ENCODE data around the gene PEX7. TPM values are rescaled to one million over a fixed set of nuclear protein-coding genes. Genes with fewer than 3 reads are reported as not detected.

The PEX7 gene
- total and polyA plus RNA-seq, 2 experiments from 2014 or later: 11.8 to 13.5 TPM

DNA sequence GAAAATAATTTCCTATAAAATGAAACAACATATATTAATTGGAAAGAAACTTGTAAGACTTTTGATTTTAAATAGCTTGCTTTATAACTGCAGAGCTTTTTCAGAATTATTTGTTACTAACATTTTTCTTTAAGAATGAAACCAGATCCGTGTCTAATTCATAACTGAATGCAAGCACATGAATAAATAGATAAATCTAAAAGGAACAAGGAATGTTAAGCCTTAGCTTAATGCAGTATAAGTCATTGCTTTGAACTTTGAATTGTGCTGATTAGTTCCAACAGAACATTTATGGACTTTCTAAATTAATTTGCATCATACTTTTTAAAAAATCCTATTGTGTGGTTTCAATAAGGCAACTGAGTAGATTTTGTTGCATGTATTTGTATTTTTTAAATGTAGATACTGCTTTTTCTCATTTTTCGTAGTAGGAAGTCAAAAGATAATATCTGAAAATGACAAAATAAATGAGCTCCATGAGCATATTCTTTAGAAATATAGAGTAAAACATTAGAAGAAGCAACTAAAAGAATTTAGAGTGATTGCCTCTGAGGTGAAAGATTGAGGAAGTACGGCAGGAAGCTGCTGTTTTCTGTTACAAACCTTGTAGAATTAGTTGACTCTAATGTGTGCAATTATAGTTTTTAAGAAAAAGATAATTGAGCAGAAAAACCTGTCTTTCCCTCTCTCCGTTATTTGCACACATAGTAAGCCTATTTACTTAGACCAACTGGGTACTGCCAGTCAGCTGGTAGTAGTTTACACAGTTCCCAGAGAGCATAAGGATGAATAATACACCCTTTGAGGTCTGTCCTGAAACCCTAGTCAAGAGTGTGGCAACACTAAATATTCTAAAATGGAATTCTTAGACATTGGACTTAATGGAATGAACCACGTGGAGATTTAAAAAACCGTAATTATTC lies 67.1 kb downstream of the PEX7 start:
- no peak overlapping the region for H3K4me3 Mint-ChIP-seq
- H3K27me3 Mint-ChIP-seq (ENCODE audit: insufficient read depth, low read depth, poor library complexity): no peaks in the 10 kb centered on the region
- H2AFZ ChIP-seq: no peak overlapping the region
- H3K79me2 ChIP-seq (replicated peaks; ENCODE audit: insufficient read depth): no peaks in the 10 kb centered on the region
- no peak overlapping the region for H3K27ac Mint-ChIP-seq
- no peaks in the 10 kb centered on the region for H4K20me1 ChIP-seq (replicated peaks; ENCODE audit: insufficient read depth)
- no peak overlapping the region for H3K4me2 ChIP-seq
- no peaks in the 10 kb centered on the region for H3K4me1 ChIP-seq (ENCODE audit: insufficient read depth)
- no peak for ATAC-seq
- peaks cover 4% of the 10 kb centered on the region; the same call in 1 of the 3 replicates for H3K4me1 Mint-ChIP-seq
- no peaks in the 10 kb centered on the region for H3K36me3 Mint-ChIP-seq (ENCODE audit: low read depth)
- H3K27ac ChIP-seq (ENCODE audit: low read depth): no peak overlapping the region
- no peak for TF ChIP-seq ZNF114 (CRISPR knock-in tag; IDR thresholded peaks at IDR 0.05)
- no peak for TF ChIP-seq NANOG (IDR thresholded peaks at IDR 0.05; ENCODE audit: borderline replicate concordance)
- TF ChIP-seq EZH2 (IDR thresholded peaks at IDR 0.05; ENCODE audit: low read depth, unreplicated experiment): no peak
- no peak for TF ChIP-seq POLR2AphosphoS5 (IDR thresholded peaks at IDR 0.05; ENCODE audit: low read depth)
- TF ChIP-seq JUNB (IDR thresholded peaks at IDR 0.05; ENCODE audit: unreplicated experiment): no peak
- TF ChIP-seq, protein P1, sequence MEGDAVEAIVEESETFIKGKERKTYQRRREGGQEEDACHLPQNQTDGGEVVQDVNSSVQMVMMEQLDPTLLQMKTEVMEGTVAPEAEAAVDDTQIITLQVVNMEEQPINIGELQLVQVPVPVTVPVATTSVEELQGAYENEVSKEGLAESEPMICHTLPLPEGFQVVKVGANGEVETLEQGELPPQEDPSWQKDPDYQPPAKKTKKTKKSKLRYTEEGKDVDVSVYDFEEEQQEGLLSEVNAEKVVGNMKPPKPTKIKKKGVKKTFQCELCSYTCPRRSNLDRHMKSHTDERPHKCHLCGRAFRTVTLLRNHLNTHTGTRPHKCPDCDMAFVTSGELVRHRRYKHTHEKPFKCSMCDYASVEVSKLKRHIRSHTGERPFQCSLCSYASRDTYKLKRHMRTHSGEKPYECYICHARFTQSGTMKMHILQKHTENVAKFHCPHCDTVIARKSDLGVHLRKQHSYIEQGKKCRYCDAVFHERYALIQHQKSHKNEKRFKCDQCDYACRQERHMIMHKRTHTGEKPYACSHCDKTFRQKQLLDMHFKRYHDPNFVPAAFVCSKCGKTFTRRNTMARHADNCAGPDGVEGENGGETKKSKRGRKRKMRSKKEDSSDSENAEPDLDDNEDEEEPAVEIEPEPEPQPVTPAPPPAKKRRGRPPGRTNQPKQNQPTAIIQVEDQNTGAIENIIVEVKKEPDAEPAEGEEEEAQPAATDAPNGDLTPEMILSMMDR (conservative IDR thresholded peaks at IDR 0.05; ENCODE audit: low read depth in 2 of 2): no peak
- TF ChIP-seq ZNF331 (CRISPR knock-in tag; IDR thresholded peaks at IDR 0.05; ENCODE audit: low read depth): no peak
- TF ChIP-seq, protein P2, sequence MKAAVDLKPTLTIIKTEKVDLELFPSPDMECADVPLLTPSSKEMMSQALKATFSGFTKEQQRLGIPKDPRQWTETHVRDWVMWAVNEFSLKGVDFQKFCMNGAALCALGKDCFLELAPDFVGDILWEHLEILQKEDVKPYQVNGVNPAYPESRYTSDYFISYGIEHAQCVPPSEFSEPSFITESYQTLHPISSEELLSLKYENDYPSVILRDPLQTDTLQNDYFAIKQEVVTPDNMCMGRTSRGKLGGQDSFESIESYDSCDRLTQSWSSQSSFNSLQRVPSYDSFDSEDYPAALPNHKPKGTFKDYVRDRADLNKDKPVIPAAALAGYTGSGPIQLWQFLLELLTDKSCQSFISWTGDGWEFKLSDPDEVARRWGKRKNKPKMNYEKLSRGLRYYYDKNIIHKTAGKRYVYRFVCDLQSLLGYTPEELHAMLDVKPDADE (IDR thresholded peaks at IDR 0.05): no peak
- TF ChIP-seq, protein P3, sequence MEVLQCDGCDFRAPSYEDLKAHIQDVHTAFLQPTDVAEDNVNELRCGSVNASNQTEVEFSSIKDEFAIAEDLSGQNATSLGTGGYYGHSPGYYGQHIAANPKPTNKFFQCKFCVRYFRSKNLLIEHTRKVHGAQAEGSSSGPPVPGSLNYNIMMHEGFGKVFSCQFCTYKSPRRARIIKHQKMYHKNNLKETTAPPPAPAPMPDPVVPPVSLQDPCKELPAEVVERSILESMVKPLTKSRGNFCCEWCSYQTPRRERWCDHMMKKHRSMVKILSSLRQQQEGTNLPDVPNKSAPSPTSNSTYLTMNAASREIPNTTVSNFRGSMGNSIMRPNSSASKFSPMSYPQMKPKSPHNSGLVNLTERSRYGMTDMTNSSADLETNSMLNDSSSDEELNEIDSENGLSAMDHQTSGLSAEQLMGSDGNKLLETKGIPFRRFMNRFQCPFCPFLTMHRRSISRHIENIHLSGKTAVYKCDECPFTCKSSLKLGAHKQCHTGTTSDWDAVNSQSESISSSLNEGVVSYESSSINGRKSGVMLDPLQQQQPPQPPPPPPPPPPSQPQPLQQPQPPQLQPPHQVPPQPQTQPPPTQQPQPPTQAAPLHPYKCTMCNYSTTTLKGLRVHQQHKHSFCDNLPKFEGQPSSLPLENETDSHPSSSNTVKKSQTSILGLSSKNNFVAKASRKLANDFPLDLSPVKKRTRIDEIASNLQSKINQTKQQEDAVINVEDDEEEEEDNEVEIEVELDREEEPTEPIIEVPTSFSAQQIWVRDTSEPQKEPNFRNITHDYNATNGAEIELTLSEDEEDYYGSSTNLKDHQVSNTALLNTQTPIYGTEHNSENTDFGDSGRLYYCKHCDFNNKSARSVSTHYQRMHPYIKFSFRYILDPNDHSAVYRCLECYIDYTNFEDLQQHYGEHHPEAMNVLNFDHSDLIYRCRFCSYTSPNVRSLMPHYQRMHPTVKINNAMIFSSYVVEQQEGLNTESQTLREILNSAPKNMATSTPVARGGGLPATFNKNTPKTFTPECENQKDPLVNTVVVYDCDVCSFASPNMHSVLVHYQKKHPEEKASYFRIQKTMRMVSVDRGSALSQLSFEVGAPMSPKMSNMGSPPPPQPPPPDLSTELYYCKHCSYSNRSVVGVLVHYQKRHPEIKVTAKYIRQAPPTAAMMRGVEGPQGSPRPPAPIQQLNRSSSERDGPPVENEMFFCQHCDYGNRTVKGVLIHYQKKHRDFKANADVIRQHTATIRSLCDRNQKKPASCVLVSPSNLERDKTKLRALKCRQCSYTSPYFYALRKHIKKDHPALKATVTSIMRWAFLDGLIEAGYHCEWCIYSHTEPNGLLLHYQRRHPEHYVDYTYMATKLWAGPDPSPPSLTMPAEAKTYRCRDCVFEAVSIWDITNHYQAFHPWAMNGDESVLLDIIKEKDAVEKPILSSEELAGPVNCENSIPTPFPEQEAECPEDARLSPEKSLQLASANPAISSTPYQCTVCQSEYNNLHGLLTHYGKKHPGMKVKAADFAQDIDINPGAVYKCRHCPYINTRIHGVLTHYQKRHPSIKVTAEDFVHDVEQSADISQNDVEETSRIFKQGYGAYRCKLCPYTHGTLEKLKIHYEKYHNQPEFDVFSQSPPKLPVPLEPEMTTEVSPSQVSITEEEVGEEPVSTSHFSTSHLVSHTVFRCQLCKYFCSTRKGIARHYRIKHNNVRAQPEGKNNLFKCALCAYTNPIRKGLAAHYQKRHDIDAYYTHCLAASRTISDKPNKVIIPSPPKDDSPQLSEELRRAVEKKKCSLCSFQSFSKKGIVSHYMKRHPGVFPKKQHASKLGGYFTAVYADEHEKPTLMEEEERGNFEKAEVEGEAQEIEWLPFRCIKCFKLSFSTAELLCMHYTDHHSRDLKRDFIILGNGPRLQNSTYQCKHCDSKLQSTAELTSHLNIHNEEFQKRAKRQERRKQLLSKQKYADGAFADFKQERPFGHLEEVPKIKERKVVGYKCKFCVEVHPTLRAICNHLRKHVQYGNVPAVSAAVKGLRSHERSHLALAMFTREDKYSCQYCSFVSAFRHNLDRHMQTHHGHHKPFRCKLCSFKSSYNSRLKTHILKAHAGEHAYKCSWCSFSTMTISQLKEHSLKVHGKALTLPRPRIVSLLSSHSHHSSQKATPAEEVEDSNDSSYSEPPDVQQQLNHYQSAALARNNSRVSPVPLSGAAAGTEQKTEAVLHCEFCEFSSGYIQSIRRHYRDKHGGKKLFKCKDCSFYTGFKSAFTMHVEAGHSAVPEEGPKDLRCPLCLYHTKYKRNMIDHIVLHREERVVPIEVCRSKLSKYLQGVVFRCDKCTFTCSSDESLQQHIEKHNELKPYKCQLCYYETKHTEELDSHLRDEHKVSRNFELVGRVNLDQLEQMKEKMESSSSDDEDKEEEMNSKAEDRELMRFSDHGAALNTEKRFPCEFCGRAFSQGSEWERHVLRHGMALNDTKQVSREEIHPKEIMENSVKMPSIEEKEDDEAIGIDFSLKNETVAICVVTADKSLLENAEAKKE (CRISPR knock-in tag; IDR thresholded peaks at IDR 0.05): no peak
- no peak for TF ChIP-seq EZH2phosphoT487 (IDR thresholded peaks at IDR 0.05; ENCODE audit: unreplicated experiment)
- TF ChIP-seq STAT1 (IDR thresholded peaks at IDR 0.05; ENCODE audit: unreplicated experiment): no peak
- TF ChIP-seq CREB1 (CRISPR knock-in tag; IDR thresholded peaks at IDR 0.05; ENCODE audit: low read depth): no peak
- TF ChIP-seq, protein P4, sequence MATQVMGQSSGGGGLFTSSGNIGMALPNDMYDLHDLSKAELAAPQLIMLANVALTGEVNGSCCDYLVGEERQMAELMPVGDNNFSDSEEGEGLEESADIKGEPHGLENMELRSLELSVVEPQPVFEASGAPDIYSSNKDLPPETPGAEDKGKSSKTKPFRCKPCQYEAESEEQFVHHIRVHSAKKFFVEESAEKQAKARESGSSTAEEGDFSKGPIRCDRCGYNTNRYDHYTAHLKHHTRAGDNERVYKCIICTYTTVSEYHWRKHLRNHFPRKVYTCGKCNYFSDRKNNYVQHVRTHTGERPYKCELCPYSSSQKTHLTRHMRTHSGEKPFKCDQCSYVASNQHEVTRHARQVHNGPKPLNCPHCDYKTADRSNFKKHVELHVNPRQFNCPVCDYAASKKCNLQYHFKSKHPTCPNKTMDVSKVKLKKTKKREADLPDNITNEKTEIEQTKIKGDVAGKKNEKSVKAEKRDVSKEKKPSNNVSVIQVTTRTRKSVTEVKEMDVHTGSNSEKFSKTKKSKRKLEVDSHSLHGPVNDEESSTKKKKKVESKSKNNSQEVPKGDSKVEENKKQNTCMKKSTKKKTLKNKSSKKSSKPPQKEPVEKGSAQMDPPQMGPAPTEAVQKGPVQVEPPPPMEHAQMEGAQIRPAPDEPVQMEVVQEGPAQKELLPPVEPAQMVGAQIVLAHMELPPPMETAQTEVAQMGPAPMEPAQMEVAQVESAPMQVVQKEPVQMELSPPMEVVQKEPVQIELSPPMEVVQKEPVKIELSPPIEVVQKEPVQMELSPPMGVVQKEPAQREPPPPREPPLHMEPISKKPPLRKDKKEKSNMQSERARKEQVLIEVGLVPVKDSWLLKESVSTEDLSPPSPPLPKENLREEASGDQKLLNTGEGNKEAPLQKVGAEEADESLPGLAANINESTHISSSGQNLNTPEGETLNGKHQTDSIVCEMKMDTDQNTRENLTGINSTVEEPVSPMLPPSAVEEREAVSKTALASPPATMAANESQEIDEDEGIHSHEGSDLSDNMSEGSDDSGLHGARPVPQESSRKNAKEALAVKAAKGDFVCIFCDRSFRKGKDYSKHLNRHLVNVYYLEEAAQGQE (IDR thresholded peaks at IDR 0.05; ENCODE audit: unreplicated experiment): no peak
- no peak overlapping the region for H3K4me3 ChIP-seq
- no peak for DNase-seq (ENCODE audit: low spot score)
- H3F3A ChIP-seq (replicated peaks; ENCODE audit: low read depth): no peaks in the 10 kb centered on the region
- no peaks in the 10 kb centered on the region for H3K36me3 ChIP-seq (ENCODE audit: insufficient read depth)
- H3K9me3 Mint-ChIP-seq: no peaks in the 10 kb centered on the region
- no peaks in the 10 kb centered on the region for H3K27me3 ChIP-seq (ENCODE audit: insufficient read depth)
- no peaks in the 10 kb centered on the region for H3K9me2 ChIP-seq (ENCODE audit: insufficient read depth)
